ENCODE measurements around the gene ACTRT2.

ACTRT2 gene

DNA sequence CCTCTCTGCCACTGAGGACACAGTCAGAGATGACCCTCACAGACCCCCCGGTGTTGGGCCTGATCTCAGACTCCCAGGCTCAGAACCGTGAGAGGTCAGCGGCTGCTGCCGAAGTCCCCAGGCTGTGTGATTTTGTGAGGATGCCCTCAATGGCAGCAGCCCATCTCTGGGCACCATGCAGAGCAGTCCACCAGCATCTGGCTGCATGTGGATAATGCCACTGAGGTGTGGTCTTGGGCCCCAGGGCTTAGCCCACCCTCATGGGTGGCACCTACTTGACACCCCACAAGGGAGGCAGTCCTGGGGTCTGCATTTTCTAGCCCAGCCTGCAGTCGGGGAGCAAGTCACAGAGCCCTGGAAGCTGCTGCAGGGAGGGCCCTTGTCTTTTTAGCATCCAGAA lies 5.5 kb upstream of the ACTRT2 start:
- in situ Hi-C loops (cut with HindIII; ENCODE audit: low sequenced_read_pairs): no loop called here

DNA sequence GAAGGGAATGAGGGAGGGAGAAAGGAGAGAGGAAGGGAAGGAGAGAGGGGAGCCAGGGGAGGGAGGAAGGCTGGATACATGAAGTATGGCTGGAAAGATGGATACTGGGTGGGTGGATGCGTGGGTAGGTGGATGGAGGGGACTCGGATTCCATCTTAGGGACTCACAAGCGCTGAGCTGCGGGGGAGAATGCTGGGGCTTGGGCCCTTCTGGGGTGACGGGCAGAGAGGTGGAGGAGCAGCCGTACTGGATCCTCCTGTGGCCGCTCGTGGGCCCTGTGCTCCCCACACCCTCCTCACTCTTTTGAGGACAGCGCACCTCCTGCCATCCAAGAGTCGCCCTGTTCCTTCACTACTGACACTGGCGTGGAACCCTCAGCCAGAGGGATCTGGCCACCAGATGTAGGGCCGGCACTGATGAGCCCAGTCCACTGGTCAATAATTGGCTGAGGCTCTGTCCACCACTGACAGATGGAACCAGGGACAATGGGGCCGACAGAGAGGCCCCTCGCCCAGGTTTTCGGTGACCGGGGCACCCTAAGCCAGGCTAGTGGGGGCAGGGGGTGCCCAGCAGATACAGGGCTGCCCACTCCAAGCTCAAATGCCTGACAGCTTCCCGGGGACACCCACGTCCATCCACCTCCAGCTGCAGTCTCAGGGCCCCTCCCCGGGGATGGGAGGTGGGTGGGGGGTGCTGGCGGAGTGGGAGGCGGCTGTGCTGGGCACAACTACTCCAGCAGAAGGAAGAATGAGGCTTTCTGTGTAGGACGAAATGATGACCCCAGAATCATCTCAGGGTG lies 4.4 kb upstream of the ACTRT2 start:
- in situ Hi-C loops (cut with HindIII; ENCODE audit: low sequenced_read_pairs): no loop called here

DNA sequence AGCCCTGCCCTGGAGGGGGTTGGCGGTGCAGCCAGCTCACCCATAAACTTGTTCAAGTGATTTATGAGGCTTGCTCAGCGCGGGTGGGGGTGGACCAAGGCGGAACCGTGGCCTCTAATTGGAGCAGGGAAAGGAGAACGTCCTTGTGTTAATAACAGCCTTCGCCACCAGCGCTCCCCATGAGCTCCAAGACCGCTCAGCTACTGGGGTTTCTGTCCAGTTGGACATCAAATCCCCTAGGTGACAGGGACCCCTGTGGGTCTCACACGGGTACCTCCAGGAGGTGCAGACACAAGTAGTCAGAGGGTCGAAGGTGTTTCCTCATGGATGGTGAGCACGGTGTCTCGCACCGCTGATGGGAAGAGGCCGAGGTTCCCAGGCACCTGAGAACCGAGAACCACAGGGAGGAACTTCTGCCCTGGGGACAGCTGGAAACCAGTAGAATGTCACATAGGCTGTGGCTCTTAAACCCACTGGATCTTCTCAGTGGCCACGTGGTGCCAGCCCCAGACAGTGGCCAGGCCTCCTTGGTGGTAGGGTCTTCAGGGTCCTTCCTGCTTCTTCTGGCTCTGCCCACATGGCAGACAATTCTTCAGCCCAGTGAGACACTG lies 3.7 kb upstream of the ACTRT2 start:
- in situ Hi-C loops (cut with HindIII; ENCODE audit: low sequenced_read_pairs): no loop called here

DNA sequence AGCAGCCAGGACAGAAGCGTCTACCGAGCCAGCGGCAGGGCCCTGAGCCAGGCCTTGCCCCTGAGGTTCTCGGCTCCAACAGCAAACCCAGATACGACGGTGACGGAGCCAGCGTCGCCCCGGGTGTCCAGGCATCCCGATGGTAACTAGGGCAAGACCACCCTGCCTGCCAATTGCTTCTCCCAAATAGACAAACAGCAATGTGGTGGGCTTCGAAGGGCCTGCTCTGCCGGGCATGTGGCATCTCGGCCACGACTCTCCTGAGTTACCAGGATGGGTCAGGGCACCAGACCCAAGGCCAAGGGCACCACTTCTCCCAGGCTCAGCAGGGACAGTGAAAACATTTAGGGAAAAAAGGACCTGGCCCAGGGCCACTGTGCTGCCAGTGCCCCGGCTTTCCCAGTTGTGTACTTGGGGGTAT lies 3.2 kb upstream of the ACTRT2 start:
- in situ Hi-C loops (cut with HindIII; ENCODE audit: low sequenced_read_pairs): no loop called here

DNA sequence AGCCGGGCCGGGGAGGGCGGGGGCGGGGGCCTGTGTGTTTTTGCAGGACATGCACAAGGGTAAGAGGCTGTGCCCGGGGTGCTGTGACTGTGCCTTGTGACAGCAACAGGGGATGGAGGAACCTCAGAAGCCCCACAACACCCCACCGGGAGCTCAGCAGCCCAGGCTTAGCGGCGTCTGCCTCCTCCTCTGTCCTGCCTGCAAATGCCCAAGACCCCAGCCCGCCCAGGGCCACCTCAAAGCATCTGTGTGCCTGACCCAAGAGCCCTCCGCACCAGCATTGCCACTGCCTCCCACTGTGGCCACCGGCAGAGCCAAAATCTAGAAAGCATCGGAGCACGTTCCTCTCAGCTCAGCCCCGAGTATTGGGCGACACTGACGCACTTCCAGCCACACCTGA lies 2.7 kb upstream of the ACTRT2 start:
- in situ Hi-C loops (cut with HindIII; ENCODE audit: low sequenced_read_pairs): no loop called here

DNA sequence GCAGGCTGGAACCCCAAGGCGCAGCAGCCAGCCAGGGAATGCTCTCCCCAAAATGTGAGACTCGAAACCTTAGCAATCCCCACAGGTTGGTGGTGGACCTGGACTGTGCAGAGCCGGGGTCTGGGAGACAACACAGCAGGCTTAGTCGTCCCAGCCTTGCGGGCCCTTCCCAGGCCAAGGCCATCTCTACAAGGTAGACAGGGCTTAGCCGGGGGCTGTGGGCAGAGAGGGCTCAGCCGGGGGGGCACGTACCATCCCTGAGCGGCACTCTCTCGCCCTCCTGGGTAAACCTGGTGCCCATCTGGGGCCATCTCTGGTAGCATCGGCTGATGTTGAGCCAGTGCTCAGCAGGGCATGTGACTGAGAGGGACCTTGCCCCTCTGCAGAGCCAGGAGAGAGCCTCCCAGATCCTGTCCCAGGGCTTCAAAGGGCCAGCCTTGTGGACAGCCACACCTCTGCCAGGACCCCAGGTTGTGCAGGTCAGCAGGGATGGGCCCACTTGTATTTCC lies 2.2 kb upstream of the ACTRT2 start:
- in situ Hi-C loops (cut with HindIII; ENCODE audit: low sequenced_read_pairs): no loop called here

DNA sequence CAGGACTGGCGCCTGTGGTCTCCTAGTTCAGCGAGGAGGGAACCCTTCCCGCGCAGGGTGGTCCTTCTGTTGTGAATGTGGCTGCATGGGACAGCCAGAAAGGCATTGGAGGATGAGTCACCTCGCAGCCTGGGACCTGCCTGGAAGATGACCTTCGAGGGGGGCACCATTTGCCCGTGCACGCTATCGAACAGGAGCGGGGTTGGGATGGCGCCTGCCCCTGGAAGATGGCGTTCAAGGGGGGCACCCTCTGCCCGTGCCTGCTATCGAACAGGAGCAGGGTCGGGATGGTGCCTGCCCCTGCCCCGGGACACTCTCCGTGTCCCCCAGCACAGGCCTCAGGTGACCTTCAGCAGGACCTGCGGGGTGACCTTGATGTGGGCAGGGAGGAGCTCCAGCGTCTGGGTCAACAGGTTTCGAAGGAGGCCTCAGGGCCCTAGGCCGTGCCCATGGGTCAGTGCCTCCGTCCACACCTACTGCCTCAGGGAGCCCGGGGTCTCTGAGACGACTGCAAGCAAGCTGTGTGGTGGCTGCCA lies 1.7 kb upstream of the ACTRT2 start:
- in situ Hi-C loops (cut with HindIII; ENCODE audit: low sequenced_read_pairs): no loop called here

DNA sequence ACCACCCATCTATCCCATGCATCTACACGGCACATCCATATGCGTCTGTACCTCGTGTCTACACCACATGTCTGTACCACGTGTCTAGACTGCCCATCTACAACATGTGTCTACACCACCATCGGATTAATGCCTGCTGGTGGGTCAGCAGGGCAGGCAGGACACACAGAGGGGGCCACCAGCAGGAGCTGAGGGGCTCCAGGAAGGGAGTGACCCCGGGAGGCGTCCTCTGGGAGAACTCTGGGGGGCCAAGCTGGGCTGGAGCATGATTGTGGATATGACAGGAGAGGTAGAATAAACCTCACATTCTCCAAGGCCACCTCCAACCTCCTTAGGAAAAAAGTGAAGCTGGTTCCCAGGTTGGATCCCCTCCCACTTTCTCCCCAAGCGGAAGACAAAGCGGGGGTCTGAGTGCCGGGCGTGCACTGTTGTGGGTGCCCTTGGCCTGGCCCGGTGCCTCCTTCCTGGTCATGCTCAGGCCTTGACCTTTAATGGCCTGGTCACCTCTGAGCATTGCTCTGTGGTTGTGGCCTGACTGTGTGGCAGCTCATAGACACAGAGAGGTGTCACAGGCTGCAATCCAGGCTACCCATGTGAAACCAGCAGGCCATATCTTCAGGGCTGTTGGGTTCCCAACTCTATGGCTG lies 881 bp upstream of the ACTRT2 start:
- in situ Hi-C loops (cut with HindIII; ENCODE audit: low sequenced_read_pairs): no loop called here

DNA sequence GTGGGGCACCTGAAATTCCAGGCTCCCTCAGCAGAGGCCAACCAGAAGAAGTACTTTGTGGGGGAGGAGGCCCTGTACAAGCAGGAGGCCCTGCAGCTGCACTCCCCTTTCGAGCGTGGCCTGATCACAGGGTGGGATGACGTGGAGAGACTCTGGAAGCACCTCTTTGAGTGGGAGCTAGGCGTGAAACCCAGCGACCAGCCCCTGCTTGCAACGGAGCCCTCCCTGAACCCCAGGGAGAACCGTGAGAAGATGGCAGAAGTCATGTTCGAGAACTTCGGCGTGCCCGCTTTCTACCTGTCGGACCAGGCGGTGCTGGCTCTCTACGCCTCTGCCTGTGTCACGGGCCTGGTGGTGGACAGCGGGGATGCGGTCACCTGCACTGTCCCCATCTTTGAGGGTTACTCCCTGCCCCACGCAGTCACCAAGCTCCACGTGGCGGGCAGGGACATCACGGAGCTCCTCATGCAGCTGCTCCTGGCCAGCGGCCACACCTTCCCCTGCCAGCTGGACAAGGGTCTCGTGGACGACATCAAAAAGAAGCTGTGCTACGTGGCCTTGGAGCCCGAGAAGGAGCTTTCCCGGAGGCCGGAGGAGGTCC lies 634 bp downstream of the ACTRT2 start:
- in situ Hi-C loops (cut with HindIII; ENCODE audit: low sequenced_read_pairs): no loop called here

DNA sequence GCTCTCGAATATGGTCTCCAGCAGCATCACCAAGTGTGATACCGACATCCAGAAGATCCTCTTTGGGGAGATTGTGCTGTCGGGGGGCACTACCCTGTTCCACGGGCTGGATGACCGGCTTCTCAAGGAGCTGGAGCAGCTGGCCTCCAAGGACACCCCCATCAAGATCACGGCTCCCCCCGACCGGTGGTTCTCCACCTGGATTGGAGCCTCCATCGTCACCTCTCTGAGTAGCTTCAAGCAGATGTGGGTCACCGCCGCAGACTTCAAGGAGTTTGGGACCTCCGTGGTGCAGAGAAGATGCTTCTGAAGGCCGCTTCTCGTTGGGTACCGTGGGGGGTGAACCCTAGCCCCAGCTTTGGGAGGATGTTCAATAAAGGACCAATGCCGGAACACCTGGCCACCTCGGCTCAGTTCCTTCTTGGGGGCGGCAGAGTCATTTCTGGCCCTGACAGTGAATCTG lies 1.3 kb downstream of the ACTRT2 start:
- in situ Hi-C loops (cut with HindIII; ENCODE audit: low sequenced_read_pairs): no loop called here

DNA sequence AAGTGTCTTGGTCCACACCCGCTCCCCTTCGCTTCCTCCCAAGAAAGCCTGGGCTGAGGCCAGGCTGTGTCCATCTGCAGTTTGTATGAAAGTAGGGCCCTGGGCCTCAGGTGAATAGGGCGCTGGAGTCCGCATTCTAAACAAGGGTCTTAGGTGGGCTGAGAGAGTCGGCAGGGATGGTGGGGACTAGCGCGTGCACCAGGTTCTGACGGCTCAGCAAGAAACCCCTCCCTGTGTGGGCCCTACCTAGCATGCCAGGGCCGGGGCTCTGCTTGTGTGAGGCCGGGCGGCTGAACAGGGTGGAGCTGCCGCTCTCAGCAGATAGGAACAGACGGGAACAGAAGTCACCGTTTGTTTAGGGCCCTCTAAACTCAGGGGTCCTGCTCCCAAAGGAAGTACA lies 1.7 kb downstream of the ACTRT2 start:
- in situ Hi-C loops (cut with HindIII; ENCODE audit: low sequenced_read_pairs): no loop called here

DNA sequence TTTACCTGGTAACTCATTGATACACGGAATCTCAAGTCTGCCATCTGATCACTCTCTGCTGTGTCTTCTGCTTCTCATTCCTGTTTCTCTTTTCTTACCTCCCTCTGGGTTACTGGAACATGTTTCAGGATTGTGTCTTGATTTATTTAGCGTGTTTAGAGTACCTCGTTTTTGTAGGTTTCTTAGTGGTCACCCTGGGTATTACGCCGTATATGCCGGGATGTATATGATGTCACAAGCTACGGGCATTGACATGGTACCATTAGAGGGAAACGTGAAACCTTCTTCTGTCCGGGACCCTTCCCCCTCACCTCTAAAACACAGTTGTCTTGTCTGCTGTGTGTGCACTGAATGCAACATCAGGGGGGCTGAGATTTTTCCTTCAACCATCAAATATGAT lies 2.8 kb downstream of the ACTRT2 start:
- in situ Hi-C loops (cut with HindIII; ENCODE audit: low sequenced_read_pairs): no loop called here

DNA sequence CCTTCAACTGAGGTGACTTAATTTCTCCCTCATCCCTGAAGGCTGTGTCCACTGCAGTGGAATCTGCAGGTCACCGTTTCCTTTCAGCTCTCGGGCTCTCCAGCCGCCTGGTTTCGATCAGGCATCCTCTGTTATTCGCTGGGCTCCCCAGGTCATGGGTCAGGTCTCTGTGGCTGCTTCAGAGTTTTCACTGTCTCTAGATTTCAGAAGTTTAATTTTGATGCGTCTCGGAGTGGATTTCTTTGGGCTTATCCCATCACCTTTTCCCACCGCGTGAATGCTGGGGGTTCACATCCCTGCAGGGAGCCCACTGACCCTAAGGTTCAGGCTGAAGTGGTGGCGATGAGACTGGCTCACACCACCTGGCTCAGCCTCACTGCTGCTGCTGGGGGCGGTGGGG lies 3.3 kb downstream of the ACTRT2 start:
- in situ Hi-C loops (cut with HindIII; ENCODE audit: low sequenced_read_pairs): no loop called here

DNA sequence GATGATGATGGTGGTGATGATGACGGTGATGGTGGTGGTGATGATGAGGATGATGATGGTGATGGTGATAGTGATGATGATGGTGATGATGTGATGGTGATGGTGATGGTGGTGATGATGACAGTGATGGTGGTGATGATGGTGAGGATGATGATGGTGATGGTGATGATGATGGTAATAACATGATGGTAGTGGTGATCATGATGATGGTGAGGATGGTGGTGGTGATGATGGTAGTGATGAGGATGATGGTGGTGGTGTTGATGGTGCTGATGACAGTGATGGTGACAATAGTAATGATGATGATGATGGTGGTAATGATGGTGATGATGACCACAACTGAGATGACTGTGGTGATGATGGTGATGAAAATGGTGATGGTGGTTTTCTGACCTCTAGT lies 4.9 kb downstream of the ACTRT2 start:
- in situ Hi-C loops (cut with HindIII; ENCODE audit: low sequenced_read_pairs): no loop called here

DNA sequence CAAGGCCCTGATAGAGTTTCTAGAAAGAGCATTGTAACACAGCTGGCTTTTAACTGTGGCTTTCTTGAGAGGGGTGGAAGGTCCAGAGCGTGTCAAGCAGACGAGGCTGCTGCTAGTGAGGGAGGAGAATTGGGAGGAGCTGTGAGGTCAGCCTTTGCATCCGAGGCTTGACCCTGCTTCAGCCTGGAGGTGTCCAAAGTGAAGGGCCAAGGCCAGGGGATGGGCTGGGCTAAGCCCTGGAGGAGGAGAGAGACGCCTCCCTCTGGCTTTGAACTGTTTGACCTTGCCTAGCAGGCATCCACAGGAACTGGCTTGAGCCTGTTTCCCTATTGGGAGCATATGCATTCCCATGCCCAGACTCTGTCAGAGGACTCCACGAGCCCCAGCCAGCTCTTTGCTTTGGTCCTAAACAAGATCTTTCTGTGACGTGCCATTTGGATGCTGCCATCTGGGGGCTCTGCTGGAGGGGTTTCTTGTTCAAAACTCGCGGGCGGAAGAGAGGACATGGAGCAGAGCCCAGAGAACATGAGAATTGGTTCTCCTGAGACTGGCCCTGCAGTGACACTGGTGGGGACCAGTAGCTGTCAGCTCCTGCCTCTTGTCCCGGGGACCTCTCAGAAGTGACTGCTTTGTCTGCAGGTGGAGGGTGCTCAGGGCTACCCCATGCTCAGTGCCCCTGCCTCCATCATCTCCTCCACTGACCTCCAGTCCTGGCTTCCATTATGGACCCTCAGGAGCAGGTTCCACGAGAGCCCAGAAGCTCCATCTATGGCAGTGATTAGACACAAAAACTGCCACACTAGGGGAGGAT lies 5.5 kb downstream of the ACTRT2 start:
- in situ Hi-C loops (cut with HindIII; ENCODE audit: low sequenced_read_pairs): no loop called here

DNA sequence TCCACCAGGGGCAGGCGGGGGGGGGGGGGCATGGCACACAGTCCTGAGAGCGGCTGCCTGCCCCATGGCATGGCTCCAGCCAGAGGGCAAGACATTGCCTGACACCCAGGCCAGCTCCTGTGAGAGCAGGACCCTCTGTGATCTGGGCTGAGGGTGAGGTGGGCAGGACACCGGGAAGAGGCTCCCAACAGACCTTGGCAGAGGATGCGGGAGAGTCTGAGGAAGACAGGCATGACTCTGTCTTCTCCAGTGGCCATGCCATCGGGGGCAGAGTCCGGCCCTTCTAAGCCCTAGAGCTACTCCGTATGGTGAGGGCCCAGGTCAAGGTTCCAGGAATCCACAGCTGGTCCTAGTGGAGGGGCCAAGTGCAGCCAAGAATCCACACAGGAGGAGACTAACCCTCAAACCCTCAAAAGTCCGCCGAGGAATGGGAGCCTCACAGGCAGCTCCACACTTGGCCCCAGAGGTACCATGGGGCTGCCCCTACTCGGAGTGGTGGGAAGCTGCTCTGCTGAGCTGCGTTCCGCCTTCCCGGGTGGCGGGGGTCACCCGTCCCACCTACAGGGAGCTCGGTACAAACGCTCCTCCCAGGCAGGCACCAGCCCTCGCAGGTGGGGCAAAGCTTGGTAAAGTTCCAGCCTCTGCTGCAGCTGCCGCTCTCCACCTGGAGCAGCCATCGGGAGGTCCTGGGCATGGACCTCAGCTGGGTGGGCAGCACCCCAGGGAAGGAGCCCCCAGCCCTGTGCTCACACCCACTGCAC lies 6.5 kb downstream of the ACTRT2 start:
- in situ Hi-C loops (cut with HindIII; ENCODE audit: low sequenced_read_pairs): no loop called here

DNA sequence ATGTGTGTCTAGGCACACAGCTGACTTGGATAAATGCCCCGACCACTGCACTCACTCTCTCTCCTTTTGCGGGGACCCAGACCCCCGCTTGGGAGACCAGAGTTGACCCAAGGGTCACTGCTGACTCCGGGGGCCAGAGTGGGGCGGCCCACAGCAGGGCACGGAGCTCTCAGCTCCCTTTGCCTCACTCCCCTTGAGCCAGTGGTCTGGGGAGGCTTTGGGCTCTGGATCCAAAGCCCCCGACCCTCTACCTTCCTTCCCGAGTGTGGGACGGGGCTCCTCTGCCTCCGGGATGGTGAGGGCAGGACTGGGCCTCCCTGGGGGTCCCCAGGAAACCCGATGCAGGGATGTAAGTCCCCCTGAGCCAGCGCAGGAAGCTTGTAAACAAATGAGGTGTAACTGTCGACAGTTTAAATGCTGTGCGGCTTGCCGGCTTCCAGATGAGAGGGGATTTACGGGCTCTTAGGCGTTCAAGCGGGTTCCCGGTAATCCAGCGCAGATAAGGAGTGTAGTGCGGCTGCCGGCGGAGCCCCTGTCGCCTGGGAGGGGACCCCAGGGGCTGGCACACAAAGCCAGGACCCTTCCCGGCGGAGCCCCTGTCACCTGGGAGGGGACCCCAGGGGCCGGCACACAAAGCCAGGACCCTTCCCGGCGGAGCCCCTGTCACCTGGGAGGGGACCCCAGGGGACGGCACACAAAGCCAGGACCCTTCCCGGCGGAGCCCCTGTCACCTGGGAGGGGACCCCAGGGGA lies 7.4 kb downstream of the ACTRT2 start:
- in situ Hi-C loops (cut with HindIII; ENCODE audit: low sequenced_read_pairs): no loop called here

DNA sequence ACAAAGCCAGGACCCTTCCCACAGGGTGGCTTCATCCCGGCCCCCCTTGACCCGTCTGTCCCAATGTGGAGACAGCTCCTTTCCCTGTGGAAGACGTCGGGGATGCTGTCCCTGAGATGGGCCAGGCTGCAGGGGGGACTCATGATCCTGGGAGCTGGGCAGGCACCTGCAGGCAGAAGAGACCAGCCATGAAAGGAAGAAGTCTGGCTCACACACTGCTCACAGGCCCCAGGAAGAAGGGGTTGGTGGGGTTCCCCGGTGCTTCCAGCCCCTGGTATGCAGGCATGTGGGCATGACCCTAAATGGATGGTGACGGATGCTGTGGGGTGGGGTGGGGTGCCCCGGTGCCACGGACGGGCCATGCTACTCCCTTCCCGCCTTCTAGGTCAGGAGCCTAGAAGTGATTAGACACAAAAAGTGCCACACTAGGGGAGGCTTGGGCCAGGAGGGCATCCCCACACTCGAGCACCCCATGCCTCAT lies 8.3 kb downstream of the ACTRT2 start:
- in situ Hi-C loops (cut with HindIII; ENCODE audit: low sequenced_read_pairs): no loop called here

All from endothelial cell of hepatic sinusoid (primary cell).